ENCODE data around the gene KRTAP12-3.

DNA sequence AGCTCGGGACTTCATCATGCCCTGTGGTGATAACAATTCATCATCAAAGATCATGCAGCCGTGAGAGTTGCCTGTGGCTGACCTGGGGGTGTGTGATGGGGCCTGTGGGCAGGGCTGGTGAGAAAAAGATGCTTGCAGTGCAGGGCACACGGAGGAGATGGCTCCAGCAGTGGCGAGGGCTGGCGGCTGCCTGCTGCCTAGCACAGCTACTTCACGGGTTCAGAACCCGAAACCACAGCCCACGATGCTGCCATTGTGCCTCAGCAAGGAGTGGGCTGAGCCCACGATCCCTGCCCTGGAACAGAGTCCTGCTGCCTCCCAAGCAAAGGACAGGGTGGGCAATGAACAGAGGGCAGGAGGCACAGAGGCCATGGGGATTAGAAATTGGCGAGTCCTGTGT is 31.5 kb upstream of the KRTAP12-3 start:
- TF ChIP-seq CTCF (IDR thresholded peaks at IDR 0.05): no peak
- TF ChIP-seq EZH2 (IDR thresholded peaks at IDR 0.05; ENCODE audit: borderline replicate concordance, insufficient read depth, low read depth, low read length, poor library complexity, severe bottlenecking): no peak
